PFSK-1 (cell line): Measurements from ENCODE around the gene LIMS2.

ENCODE experiments used
- FOXP2 ChIP-seq: optimal IDR thresholded peaks from 2 replicates; pipeline ENCODE3; 2011; ENCODE audit warnings: borderline replicate concordance, control low read depth, inconsistent platforms; ENCODE audit not compliant: insufficient read depth; ENCODE audit errors: extremely low read length, extremely low read depth
- POLR2AphosphoS5 ChIP-seq: IDR thresholded peaks from 2 replicates; pipeline ENCODE4 v1.6.1; 2012; ENCODE audit warnings: low read depth, mild to moderate bottlenecking, control low read depth, low read length, moderate library complexity
- SIN3A ChIP-seq: IDR thresholded peaks from 2 replicates; pipeline ENCODE4 v1.6.1; 2012; ENCODE audit warnings: mild to moderate bottlenecking, low read length, moderate library complexity, borderline replicate concordance; ENCODE audit not compliant: insufficient read depth
- TAF1 ChIP-seq: IDR thresholded peaks from 2 replicates; pipeline ENCODE4 v1.6.1; 2012; ENCODE audit warnings: low read length, control low read depth, borderline replicate concordance; ENCODE audit not compliant: insufficient read depth
- TF ChIP-seq, protein P1 (sequence below), 2 experiments: IDR thresholded peaks; 2 replicates each; pipeline versions ENCODE4 v1.6.1 to v1.8.0; 2011 to 2012; ENCODE audit warnings: low read depth in 2 of 2, low read length in 2 of 2, control low read depth in 1 of 2, inconsistent platforms in 1 of 2, mild to moderate bottlenecking in 1 of 2, moderate library complexity in 1 of 2; ENCODE audit not compliant: insufficient read depth in 1 of 2

LIMS2 gene

DNA sequence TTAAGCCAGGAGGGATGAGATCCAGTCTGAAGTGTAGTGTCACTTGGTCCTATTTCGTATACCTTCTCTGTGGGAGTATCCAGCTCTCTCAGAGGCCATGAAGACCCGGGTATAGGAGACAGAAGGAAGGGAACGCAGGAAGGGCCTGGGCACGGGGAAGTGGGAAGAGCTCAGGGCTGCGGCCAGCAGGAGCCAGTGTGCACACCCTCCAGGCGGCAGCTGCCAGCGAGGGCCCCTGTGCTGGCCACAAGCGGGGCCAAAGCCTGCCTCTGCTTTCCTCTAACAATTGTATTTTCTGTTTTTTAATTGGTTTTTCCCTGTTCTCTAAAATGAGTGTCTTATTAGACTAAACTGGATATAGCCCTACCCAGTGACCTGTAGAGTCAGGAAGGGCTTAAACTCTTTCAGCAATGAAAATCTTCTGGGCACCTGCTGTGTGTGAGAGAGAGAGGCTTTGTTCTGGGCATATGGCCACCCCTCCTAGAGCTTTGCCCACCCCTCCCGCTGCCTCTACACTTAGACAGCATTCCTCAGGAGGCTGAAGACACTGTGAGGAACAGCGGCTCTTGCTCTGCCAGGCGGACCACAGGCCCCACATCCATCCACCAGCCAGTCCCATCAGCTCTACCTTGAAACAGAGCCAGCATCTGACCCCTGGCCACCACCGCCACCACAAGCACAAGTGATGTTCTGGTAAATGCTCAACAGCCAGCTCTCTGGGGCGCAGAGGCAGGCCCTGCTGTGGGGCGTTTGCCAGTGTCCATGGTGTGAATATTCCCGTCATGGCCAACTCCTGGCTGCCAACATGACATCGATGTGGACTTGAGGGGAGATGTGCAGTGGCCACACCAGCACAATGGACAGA, 19.9 kb downstream of the LIMS2 start:
- TF ChIP-seq TAF1 (no peak), POLR2AphosphoS5 (no peak), FOXP2 (no peak), SIN3A (no peak)
- TF ChIP-seq, protein P1, sequence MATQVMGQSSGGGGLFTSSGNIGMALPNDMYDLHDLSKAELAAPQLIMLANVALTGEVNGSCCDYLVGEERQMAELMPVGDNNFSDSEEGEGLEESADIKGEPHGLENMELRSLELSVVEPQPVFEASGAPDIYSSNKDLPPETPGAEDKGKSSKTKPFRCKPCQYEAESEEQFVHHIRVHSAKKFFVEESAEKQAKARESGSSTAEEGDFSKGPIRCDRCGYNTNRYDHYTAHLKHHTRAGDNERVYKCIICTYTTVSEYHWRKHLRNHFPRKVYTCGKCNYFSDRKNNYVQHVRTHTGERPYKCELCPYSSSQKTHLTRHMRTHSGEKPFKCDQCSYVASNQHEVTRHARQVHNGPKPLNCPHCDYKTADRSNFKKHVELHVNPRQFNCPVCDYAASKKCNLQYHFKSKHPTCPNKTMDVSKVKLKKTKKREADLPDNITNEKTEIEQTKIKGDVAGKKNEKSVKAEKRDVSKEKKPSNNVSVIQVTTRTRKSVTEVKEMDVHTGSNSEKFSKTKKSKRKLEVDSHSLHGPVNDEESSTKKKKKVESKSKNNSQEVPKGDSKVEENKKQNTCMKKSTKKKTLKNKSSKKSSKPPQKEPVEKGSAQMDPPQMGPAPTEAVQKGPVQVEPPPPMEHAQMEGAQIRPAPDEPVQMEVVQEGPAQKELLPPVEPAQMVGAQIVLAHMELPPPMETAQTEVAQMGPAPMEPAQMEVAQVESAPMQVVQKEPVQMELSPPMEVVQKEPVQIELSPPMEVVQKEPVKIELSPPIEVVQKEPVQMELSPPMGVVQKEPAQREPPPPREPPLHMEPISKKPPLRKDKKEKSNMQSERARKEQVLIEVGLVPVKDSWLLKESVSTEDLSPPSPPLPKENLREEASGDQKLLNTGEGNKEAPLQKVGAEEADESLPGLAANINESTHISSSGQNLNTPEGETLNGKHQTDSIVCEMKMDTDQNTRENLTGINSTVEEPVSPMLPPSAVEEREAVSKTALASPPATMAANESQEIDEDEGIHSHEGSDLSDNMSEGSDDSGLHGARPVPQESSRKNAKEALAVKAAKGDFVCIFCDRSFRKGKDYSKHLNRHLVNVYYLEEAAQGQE (IDR thresholded peaks at IDR 0.05; ENCODE audit: insufficient read depth in 1 of 2, low read depth in 2 of 2, low read length in 2 of 2): no peak

DNA sequence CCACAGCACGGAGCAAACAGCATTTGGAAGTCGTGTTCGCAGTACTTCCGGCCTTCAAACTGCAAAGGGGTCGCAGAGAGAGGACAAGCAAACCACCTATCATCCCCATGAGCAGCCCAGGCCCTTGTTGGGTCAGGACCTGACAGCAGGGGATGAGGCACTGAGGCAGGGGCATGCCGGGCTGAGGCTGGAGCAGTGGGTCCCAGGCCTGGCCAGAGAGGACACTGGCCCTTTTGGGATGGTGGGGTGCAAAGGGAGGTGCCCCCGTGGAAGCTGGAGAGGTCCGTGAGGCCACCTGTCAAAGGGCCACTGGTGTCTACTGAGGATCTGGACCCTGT, 20.5 kb downstream of the LIMS2 start:
- TF ChIP-seq, protein P1 (IDR thresholded peaks at IDR 0.05; ENCODE audit: insufficient read depth in 1 of 2, low read depth in 2 of 2, low read length in 2 of 2): no peak
- TF ChIP-seq TAF1 (no peak), POLR2AphosphoS5 (no peak), SIN3A (no peak), FOXP2 (no peak)

DNA sequence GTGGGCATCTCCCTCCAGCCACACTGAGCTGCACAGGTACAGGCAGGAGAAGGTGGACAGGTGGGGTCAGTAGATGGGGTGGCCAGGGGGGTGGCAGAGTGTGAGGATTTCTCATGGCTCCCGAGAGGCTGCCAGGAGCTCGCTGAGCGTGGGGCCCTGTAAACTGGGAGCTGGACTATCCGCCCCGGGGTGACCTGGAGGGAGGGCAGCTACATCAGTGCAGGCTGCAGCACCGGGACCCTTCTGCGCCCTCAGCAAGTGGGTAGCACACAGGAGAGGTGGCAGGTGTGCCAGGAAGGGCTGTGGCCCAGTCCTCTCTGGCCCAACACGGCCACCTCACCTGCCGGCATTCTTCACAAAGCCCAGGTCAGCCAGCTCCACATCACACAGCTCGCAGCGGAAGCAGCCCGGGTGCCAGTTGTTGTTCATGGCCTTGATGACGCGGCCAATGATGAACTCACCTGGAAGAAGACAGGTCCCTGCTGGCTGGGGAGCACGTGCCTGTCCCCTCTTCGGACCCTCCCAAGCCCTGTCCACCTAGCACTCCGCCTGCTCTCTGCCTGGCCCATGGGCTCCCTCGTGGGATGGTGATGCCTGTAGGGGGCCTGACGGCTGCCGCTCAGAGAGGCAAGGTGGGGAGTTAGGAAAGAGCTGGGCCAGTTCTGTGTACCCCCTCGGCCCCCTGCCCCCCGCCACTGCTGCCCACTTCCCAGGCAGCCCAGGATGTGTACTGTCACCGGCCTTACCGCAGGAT, 21.1 kb downstream of the LIMS2 start:
- TF ChIP-seq POLR2AphosphoS5: no peak
- no peak for TF ChIP-seq FOXP2

DNA sequence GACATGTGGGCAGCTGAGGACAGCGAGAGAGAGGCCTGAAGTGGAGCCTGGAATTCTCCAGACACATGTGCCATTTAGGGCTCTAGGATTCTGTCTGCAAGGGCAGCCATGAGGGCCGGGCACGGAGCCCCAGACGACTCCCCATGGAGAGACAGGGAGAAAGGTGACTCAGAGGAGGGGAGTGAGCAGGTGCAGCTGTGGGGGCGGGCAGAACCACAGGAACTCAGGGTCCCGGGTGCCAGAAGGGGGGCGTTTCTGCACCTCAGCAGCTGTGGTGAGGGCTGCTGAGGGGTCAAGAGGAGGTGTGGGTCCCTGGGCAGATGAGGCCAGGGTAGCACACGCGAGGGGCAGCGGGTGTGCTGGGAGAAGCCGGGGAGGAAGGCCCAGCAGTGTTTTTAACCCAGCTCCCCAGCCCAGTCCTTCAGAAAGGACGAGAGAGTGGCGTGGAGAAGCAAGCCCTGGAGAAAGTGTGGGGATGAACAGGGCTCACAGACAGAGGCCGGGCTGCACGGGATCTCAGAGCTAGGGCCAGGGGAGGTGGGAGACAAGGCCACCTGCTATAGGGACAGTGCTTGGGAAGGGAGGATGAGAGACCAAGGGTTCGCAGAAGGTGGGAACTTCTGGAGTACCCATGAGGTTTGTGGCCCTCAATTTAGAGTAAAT, 21.8 kb downstream of the LIMS2 start:
- no peak for TF ChIP-seq POLR2AphosphoS5
- TF ChIP-seq, protein P1 (IDR thresholded peaks at IDR 0.05; ENCODE audit: insufficient read depth in 1 of 2, low read depth in 2 of 2, low read length in 2 of 2): no peak
- TF ChIP-seq SIN3A: no peak
- no peak for TF ChIP-seq TAF1
- TF ChIP-seq FOXP2: no peak

DNA sequence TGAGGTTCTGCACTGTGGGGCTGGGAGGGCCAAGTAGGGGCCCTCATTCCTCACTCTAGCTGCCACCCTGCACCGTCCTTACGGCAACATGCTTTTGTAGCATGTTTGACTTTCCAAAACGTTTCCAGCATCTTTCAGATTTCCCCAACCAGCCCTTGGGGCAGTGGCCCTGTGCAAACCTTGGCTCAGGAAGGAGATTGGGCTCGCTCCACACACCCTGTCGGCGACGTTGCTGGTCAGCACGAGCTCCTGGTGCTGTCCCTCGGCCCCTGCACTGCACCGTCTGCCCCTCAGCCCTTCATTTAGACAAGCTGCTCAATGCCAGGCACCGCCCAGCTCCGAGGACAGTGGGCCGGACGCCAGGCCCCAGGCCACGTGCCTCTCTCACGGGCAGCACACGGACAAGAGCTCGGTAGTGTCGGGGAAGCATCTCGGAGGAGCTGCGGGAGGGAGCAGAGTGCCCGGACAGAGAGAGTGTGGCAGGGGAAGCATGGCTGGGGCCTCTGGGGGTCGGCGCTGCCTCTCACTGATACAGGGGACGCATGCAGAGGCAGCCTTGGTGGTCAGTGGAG, 22.5 kb downstream of the LIMS2 start:
- TF ChIP-seq, protein P1 (IDR thresholded peaks at IDR 0.05; ENCODE audit: insufficient read depth in 1 of 2, low read depth in 2 of 2, low read length in 2 of 2): no peak
- TF ChIP-seq TAF1: no peak
- TF ChIP-seq SIN3A: no peak
- no peak for TF ChIP-seq POLR2AphosphoS5
- no peak for TF ChIP-seq FOXP2
